GM12872 (cell line): ENCODE measurements around the gene SEMA4A.

Source experiments
- CTCF ChIP-seq: IDR thresholded peaks from 3 replicates; pipeline ENCODE4 v1.5.1; 2011; ENCODE audit warnings: low read depth, mild to moderate bottlenecking, low read length, moderate library complexity; ENCODE audit not compliant: insufficient read depth

The SEMA4A gene

GRCh38 chr1:156153362-156153761, at the start of gene SEMA4A:
SEMA4A (plus strand) TSS chr1:156153585; CDS start chr1:156154579, 994 bp downstream.
- no peak for TF ChIP-seq CTCF

DNA sequence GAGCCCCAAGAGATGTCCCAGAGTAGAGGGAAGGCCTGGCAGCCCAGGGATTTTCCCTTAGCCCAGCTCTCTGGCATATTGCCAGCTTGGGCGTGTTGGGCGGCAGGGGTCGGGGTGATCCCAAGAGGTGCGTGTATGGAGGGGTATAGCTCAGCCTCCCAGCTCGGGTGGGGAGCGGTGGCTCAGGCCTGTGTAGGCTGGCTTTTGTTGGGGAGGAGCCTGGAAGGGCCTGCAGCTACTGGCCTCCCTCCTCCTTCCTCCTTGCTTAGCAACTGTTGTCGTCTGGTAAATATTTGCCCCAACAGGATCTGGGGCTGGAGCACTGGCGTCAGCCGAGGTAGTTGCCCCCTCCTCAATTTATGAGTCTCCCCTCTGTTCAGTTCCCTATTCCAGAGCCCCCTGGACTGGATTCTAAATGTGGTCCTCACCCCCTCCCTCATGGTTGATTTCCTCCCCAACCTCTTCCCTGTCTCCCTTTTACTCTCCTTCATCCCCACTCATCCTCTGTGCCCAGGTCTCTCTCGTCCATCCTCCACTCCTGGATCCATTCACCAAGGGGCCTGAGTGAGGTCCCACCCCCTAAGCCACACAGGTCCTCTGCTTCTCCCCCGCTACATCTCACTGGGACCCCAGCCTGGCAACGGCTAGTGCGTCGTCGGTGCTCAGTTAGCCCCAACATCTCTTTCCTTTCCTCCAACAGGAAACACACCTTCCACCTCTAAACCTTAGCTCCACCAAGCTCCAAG, 49.1 kb upstream of the SEMA4A start:
- TF ChIP-seq CTCF: no peak

DNA sequence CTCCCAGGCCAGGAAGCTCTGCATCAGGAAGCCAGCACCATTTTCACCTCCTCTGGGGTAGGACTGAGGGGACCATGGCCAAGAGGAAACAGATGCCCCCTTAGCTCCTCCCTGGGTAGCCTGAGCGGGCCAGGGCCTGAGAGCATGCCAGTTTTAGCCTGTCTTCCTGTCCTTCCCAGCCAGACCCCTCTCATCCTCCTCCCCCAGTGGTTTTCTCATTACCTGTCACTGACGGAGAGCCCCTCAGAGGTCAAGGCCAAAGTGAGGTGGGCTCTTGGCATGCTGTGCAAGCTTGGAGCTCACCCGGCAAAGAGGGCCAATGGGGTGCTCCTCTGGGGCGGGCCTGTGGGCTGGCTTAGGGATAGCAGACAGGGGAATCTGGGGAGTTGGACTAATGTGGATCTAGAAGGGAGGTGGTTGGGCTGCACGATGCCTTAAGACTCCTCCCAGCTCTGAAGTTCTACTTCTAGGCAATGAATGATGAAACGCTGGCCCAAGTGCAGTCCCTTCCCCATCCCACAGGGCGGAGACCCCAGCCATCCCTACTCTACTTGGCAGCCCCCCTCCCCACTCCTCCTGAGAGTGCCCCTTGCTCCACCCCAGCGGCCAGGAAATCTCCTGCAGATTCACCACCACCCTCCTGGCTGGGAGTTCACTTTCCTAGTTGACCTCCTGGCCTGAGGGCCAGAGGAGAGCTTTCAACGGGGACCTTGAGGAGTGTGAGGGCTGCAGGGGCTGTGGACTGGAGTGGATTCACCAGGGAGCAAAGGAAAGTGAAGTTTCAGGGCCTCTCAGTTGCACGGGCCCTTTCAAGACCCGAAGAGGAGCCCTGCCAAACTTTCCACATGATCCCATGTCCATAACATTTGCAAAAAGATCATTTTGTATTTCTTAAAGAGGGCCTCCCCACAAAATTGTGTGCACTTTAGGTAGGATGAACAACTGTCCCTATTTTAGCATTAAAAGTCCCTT, 48.2 kb upstream of the SEMA4A start:
- TF ChIP-seq CTCF: no peak

DNA sequence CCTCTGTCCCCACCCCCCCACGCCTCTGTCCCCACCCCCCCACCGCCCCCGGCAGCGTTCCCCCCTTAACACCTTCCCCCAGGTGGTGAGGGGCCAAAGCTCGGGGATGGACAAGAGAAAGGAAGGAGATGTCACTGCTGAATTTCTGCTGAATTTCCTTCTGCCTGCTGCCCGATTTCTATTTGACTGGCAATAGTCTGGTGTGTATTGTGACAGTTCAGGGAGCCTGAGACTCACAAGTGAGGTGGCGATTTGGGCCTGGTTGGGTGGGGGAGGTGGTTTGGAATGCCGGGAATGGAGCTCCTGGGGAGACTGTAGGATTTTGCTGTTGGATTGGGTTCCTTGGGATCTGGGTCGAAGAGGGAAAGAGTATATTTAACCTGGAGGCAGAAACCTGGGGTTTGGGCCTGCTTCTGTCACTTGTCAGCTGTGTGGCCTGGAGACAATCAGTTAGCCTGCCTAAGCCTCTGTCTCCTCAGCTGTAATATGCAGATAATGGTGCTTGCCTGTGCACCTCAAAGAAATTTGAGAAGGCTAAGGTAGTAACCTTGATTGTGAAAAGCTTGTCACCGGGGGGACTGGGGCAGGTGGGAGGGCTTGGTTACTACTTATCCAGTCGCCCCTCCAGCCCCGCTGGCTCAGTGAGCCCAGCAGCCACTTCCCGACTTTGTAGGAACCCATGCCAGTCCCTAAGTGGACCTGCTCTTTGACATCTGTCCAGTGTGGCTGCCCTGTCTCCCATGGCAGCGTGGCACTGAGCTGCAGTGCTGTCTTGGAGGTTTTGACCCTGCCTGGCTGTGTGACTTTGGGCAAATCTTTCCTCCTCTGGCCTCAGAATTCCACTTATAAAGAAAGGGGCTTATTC, 46.5 kb upstream of the SEMA4A start:
- TF ChIP-seq CTCF: no peak

GRCh38 chr1:156108057-156108456, 45.3 kb upstream of the SEMA4A start:
- no peak for TF ChIP-seq CTCF

- no peak for TF ChIP-seq CTCF
Measured at GRCh38 chr1:156108664-156109241, 44.6 kb upstream of the SEMA4A start.

DNA sequence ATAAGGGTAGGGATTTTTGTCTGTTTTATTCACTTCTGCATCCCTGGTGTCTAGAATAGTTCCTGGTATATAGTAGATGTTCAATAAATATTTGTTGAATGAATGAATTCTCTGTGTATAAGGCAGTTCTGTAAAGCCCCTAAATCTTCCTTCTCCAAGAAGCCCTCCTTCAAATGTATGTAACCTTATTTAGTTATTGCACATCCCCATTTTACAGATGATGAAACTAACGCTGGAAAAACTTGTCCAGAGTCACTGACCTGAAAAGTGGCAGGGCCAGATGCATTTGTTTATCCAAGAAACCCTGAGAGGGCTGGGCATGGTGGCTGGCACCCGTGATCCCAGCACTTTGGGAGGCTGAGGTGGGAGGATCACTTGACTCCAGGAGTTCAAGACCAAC, 43.1 kb upstream of the SEMA4A start:
- no peak for TF ChIP-seq CTCF
